Non-pigmented ciliary epithelial cell (primary cell): ENCODE results near the gene PTCD2.
"Not testable (repeated sequence)": the region's sequence is repeated elsewhere in the genome, so short reads cannot be mapped to it uniquely, and the experiment has no call there.

Experiments
- DNase-seq: peaks from one replicate; pipeline ENCODE4 v3.0.0-alpha.2; 2010; ENCODE audit warnings: low read depth

PTCD2 gene

DNA sequence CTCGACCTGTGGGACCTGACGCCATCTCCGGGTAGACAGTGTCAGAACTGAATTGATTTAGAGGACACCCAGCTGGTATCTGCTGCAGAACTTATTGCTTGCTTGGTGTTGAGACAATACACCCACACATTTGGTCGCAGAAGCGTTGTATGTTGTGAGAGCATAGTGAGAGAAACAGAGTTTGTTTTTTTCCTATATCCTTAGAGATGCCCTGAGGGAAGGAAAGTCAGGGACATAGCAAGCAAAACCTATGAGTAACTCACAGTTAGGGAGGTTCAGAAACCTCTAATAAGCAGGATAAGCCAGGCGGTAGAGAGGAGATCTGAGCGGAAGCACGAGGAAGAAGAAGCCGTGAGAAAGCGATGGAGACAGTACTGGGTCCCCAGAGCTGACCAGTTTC lies 59.8 kb downstream of the PTCD2 start:
- DNase-seq = no peak

DNA sequence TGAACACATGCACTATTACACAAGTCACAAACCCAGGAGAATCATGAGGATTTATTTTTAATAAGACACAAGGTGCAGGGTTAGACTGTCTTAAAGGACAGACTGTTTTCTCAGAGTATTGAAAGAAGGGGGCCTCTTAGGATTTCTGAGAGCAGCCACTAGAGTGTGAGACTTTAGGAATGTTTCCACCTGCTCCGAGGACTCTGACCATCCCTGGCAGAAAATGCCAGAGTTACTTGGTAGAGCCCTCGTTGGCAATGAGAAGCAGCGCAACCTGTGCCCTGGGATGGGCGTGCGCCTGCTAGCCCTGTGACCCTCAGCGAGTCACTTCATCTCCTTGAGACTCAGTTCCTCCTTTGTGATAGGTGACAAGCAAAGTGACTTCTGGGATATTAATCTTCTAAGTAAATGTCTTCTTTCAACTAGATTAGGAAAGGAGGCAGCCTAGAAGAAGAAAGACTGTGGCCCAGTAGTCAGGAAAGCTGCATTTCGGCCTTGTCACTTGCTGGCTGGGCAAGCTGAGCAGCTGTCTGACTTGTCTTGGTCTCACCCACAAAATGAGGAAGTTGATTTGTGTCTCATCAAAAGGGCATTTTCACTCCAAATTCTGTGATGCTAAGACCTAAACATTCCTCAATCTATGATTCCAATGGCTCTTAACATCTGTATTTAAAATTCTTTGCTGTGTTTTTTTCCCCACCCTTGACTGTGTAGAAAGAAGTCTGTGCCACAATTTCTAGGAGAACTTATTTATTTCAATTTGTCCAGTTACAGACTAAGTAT lies 60.5 kb downstream of the PTCD2 start:
- no peak for DNase-seq

DNA sequence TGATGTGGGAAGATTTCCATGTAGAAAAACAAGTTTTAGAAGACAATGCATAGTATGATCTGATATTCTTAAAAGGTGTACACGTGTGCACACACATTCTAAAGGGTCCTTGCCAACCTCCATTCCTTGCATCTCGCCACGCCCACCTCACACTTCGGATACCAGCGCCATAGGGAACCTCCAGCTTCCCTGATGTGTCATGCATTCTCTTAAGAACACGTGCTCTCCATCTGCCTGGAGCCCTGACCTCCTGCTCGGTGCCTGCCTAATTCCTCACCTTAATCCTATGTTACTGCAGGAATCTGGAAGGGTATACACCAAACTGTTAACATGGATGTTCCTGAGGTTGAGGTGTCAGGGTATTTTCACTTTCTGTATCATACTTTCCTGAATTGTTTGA lies 63.1 kb downstream of the PTCD2 start:
- no peak for DNase-seq

DNA sequence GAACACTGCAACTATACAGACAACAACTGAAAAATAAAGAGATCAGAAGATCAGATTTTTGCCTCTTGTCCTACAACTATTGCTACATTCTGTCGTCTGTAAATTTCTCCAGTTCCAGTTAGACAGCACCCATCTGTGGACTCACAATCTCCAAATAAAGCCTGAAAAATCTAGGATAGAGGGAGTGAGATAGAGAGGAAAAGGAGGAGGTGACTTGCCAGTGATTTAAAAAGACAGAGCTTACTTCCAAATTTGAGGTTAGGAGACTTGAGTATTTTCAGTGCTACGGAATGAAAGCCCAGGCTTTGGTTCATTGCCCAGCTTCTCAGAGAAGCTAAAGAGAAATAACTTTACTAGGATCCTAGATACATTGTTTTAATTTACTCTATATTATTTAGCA lies 63.6 kb downstream of the PTCD2 start:
- no peak for DNase-seq

DNA sequence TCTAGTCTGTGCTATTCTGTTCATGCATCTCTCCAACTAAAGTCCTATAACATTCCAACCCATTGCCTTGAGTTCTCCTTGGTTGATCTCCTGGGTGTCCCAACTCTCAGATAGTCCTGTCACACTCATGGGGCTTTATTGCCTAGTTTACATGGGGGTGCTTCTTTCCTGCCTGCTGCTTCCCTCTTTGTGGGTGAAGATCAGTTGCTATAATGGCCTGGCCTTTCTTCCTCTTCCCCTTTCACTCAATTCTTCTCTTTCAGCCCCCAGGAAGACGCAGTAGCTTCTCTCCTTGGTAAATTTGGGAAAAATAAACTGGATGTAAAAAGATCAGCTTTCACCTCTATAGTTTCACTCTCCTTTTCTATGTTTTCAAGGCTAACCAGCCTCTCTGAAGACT lies 66.5 kb downstream of the PTCD2 start:
- DNase-seq = no peak

DNA sequence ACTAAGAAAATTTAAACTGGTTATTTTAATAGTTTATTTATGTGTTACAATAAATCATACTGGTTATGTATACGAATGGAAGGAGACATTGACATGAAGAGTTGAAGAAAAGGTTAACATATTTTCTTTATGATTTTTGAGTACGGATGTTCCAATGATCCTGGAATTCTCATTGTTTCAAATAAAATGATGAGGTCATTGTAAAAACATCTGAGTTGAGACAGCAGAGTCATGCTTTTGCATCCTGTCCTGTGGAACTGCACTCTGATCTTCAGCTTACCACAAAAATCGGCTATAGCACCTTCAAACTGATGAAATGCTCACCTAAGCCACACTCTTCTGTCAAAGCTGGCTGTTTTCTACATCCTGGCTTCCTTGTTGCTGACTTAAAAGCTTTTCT lies 67.8 kb downstream of the PTCD2 start:
- peak; percentile 88 for DNase-seq

DNA sequence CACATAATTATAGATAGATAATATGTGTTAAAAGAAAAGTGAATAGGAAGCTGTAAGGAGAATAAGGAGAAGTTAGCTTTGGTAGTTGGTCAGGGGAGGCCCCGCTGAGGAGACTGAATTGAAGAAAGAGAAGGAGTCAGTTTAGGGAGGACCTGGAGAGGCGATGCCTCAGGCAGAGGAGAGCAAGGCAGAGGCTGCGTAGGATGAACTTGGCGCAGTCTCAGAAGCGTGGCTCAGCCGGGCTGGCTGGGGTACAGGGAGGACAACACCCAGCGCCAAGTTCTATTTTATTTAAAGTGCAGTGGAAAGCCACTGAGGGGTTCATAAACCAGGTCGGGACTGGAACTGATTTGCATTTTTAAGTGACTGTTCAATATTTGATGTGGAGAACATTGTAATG lies 68.5 kb downstream of the PTCD2 start:
- no peak for DNase-seq

DNA sequence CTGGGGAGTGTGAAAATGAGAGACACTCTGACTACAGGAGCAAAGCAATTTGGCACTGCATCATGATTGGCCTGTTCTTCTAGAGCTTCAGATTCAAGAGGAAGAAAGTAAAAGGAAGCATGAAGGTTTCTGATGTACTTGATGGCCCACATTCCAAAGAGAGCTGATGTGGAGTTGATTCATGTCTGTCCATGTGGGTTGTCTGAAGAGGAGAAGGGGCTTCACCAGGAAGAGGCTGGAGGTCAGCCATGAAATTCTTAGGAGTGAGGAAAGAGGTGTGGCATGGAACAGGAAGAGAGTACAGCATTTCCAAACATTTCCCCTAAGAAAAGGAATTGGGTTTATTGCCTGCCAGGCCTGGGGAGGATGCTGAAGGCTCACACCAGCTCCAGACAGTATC lies 70.7 kb downstream of the PTCD2 start:
- no peak for DNase-seq

DNA sequence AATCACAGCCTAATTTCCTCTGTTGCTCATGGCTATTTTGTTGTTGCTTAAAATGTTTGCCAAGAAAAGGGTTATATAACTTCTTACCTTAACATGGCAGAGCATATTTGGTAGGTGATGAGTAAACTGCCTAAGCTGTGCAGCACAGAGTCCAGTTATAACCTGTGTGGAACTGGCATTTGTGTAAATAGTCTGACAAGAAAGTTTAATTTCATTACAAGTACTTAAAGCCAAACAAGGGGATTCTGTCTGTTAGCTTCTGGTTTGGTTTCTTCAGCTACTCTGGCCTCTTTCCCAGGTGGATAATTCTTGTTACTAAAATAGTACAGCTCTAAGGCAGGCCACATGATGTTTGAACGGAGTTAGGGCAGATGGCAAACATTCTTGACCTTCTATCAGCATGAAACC lies 72.2 kb downstream of the PTCD2 start:
- DNase-seq = no peak

DNA sequence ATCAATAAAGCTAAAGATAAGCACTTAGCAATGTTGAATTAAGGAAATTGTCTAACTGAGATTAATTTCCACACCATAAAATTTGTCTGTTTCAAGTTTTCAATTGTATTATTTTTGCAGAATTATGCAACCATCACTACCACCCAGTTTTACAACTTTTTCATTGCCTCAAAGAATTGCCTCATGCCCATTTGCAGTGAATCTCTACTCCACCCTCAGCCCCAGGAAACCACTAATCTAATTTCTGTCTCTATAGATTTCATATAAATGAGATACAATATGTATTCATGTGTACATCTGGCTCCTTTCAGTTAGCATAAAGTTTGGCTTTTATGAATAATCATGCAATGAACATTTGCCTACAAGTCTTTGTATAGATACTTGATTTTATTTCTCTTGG lies 72.9 kb downstream of the PTCD2 start:
- DNase-seq = no peak

DNA sequence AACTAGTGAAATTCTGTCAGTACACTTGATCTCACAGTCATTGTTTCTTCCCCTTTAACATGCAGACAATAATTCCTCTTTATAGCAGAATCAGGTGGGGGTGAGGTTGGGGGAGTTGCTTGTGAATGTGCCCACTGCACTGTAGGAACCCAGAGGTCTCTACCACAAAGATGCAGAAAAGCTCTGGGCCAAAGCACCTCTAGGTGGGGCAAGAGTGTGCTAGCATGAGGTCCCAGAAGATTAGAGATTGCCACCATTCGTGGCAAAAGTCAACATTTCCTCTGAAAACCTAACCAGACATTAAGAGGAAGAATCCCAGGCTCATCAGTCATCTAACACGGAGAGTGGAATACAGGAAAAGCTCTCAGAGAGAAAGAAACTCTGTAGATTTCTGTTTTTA lies 74.5 kb downstream of the PTCD2 start:
- no peak for DNase-seq

DNA sequence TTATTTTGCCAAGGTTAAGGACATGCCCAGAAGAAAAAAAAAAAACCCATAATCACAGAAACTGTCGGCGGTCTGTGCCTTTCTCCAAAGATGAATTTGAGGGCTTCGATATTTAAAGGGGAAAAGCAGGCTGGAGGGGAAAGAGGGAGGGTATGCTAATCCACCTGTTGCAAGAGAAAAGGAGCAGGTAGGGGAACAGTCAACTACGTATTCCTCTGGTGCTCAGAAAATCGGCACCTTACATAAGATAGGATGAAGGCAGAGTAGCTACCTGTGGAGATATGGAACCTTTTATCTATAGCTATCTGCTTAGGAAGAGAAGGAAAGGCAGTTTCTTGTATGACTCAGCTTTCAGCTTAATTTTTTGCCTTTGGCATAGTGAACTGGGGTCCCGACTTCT lies 77.7 kb downstream of the PTCD2 start:
- DNase-seq = no peak

DNA sequence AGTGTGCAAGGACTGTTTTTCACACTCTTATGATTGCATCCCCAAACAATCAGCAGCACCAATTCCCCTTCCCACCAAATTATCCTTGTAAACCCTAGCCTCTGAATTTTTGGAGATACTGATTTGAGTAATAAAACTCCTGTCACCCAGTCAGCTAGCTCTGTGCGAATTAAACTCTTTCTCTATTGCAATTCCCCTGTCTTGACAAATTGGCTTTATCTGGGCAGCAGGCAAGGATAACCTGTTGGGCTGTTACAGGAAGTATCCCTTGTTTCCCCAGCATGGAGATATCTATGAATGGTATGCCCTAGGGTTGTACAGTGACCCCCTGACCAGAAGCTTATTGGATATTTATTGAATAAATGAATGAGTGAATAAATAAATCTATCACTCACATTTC lies 80.8 kb downstream of the PTCD2 start:
- no peak for DNase-seq

DNA sequence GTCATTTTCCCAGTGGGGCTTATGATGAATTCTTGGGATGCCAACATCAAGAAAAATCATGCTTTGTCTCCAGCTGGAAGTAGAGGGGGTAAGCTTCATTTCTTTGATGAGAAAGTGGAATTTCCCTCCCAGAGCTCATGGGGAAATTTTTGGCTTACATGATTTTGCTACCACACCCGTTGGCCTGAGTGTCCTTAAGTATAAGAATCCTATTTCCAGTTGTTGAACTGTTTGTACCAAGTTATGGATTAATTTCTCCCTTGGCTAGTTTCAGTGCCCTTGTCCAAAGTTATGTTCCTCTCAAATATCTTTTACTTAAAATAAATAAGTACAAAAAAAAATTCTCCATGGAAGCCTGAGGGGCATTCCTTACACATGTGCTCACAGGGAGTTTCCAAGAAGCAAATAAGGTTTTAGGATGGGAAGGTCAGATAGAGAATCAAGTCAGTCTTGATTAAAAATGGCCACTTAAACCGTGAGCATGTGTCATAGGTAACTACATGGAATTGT lies 82.3 kb downstream of the PTCD2 start:
- DNase-seq = no peak

DNA sequence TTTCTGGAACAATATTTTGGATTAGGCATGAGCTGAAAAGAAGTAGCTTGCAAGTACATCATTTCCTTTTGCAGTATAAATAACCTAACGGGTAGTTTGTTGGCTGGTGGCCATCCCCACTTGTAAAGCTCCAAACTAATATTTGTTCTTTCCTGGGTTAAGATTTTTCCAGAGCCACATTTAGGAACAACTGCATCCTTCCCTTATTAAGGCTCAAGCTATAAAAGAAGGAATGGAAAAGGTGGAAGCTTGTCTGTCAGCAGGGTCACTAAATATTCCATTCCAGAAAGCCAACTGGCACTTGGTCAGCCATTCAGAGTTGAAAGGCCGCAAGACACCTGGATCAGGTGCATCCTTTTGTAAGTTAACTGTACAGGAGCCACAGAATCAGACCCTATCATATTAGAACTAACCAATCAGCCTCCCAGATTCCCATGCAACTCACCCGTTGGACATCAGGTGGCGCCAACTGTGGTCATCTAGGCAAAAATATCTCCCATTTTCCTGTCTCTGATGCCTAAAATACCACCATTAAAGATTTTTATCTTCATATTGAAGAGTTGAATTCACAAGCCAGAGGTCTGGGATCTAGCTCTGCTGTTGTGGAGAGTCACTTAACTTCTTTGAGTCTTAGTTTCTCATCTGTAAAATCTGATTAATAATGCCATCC lies 82.9 kb downstream of the PTCD2 start:
- no peak for DNase-seq

DNA sequence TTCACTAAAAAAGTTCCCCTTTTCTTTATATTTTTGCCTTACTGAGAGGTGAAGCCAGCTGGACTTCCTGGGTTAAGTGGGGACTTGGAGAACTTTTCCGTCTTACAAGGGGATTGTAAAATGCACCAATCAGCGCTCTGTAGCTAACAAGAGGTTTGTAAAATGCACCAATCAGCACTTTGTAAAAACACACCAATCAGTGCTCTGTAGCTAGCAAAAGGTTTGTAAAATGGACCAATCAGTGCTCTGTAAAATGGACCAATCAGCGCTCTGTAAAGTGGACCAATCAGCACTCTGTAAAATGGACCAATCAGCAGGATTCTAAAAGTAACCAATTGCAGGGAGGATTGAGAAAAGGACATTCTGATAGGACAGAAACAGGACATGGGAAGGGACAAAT lies 84.6 kb downstream of the PTCD2 start:
- not testable (repeated sequence) for DNase-seq

DNA sequence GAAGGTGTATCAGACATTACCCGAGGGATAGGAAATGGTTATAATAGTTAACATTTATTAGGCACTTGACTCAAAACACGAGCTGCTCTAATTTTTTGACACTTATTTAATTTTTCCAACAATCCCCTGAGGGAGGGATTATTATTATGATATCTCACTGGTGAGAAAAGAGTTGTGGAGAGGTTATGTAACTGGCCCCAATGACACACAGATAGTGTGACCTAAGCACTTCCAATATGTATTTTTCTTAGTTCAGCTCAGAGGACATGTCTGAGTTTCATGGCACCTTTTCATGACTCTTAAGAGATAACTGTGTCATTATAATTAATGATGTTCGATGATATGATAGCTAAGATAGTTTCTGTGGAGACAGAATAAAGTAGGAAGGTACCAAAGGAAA lies 86.9 kb downstream of the PTCD2 start:
- no peak for DNase-seq

DNA sequence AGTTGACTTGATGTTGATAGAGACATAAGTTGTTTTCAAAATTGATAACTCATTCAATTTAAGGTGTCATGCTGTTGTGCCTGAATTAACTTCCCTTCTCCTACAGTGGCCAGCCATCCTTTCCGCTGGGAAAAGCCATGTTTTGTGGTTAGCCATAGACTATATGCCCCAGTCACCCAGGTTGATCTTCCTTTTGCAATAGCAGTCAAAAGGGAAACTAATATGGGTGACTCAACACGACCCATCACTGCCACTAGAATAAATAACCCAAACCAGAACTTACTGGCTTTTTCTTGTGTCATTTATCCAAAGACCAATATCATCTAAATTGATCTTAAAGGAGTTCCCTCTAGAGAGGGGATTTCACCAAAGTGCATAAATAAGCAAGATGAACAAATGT lies 87.4 kb downstream of the PTCD2 start:
- no peak for DNase-seq

DNA sequence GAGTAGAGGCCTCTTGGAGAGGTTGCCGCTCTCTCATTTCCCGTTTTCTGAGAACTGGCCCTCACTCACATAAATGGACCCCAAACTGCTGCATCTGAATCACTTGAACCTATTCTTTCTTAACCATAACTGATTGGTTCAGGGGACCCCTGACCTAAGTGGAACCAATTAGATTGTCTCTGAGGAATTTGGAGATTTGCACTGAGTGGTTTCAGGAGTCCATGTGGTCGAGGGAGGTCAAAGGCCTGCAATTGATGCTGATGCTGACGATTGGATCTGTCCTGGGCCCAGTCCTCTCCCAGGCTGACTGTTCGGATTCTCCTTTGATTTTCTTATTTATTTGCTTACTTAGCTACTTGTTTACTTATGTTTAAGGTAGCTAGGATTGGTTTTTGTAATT lies 88.0 kb downstream of the PTCD2 start:
- DNase-seq = no peak

DNA sequence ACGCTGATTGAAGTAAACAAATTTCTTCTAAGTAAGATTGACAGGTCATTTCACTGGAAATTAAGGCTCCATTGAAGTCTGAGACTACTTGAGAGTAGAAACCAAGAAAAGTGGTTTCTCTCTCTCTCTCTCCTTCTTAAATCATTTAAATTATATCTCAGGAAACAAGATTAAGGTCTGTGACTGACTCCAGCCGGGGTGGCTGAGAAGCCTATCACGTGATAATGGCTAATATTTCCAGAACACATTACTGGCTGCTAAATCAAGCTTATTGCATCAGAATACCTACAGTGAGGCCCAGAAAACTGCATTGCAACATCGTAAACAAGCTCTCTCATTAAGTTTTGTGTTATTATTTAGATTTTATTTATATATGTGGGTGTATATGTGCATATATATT lies 88.4 kb downstream of the PTCD2 start:
- DNase-seq = no peak

DNA sequence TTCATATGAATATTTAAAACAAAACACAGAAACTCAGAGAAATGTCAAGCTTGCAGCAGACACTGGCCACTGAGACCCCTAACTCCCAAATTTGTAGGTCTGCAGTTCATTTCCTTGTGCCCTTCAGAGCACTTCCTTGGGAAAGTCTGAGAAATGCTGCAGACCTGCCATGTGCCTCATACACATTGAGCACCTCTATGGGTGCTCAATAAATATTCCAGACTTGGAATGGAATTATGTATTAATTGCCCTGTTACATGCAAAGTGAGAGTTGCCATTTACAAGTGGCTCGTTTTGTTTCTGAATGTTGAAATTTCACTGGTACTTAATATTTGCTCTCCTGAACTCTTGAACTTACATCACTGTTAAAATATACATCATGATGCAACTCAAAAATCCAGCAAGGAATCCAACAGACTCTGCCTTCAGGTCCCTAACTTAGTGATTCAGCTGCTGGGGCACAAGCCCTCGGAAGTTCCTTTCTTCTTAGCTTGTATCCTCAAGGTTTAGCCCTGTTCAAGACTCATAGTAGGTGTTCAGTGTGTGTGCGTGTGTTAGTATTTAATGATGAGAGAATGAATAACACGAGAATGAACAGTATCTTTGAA lies 90.6 kb downstream of the PTCD2 start:
- DNase-seq = peak; percentile 75

DNA sequence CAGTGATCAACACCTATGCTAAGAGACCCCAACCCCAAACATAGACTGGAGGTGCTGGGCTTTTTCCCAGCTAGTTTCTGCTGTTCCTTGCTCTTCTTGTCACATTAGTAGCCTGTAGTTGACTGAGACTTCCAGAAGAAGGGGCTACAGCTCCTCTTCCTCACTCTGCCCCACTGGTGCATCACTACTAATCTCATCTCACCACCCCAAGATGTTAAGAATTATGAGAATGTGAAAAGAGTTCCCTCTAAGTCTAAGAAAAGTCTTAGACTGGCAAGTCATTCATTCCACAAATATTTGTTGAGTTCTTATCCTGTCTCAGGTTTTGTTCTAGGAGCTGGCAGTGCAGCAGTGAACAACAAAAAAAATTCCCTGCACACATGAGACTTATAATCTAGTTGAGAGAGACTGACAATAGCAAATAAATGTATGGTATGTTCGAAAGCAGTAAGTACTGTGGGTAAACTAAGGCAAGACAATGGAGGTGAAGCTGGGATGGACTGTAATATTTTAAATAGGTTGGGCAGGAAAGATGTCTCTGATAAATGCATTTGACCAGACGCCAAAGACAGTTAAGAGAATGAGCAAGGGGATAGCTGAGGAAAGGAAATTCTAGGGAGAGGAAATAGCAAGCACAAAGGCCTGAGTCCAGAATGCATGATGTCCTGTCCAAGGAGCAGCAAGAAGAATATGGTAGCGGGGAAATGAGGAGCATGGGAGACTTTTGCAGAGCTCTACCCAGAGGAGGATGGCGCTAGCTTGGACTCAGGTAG lies 92.3 kb downstream of the PTCD2 start:
- DNase-seq = peak; percentile 71
